WTC11 (cell line): Measurements from ENCODE around the gene IL17F.

Experiments used
- AR ChIP-seq: fragments of 250-450 bp; sonication (Bioruptor Pico); IDR thresholded peaks from 2 replicates; pipeline ENCODE4 v1.9.0; 2021; ENCODE audit warnings: mild to moderate bottlenecking
- ATF3 ChIP-seq: sonication (generic); formaldehyde crosslinking; conservative IDR thresholded peaks from 2 replicates; pipeline ENCODE4 v1.8.1; 2022; ENCODE audit warnings: mild to moderate bottlenecking, missing genetic modification reagents
- CREB1 ChIP-seq: sonication (generic); formaldehyde crosslinking; IDR thresholded peaks from 2 replicates; pipeline ENCODE4 v1.8.0; 2023; ENCODE audit warnings: mild to moderate bottlenecking, missing genetic modification reagents
- CTCF ChIP-seq: fragments of 200-600 bp; IDR thresholded peaks from 2 replicates; pipeline ENCODE4 v1.8.0; 2022; ENCODE audit warnings: antibody characterized with exemption
- E2F5 ChIP-seq: sonication (generic); formaldehyde crosslinking; IDR thresholded peaks from 2 replicates; pipeline ENCODE4 v1.8.1; 2022; ENCODE audit warnings: mild to moderate bottlenecking, moderate library complexity, missing genetic modification reagents
- ELF4 ChIP-seq: sonication (generic); formaldehyde crosslinking; IDR thresholded peaks from 2 replicates; pipeline ENCODE4 v1.8.1; 2022; ENCODE audit warnings: low read depth, mild to moderate bottlenecking, moderate library complexity, missing genetic modification reagents
- FOXK1 ChIP-seq: sonication (generic); formaldehyde crosslinking; IDR thresholded peaks from 2 replicates; pipeline ENCODE4 v1.8.0; 2022; ENCODE audit warnings: mild to moderate bottlenecking, moderate library complexity, missing genetic modification reagents
- HMGXB4 ChIP-seq: sonication (generic); formaldehyde crosslinking; IDR thresholded peaks from 2 replicates; pipeline ENCODE4 v1.8.1; 2023; ENCODE audit warnings: mild to moderate bottlenecking, moderate library complexity, missing genetic modification reagents
- PRRX2 ChIP-seq: fragments of 250-450 bp; sonication (Bioruptor Pico); IDR thresholded peaks from 2 replicates; pipeline ENCODE4 v1.8.0; 2021; ENCODE audit warnings: mild to moderate bottlenecking
- TCF7 ChIP-seq: sonication (generic); formaldehyde crosslinking; IDR thresholded peaks from 2 replicates; pipeline ENCODE4 v1.8.0; 2022; ENCODE audit warnings: mild to moderate bottlenecking, low read depth, missing genetic modification reagents, moderate library complexity
- TEAD4 ChIP-seq: sonication (generic); formaldehyde crosslinking; IDR thresholded peaks from 2 replicates; pipeline ENCODE4 v1.8.0; 2022; ENCODE audit warnings: mild to moderate bottlenecking, missing genetic modification reagents
- USF1 ChIP-seq: sonication (generic); formaldehyde crosslinking; IDR thresholded peaks from 2 replicates; pipeline ENCODE4 v1.8.0; 2022; ENCODE audit warnings: mild to moderate bottlenecking, missing genetic modification reagents
- ZSCAN18 ChIP-seq: fragments of 250-450 bp; sonication (Bioruptor Pico); IDR thresholded peaks from 2 replicates; pipeline ENCODE4 v2.1.2; 2022; ENCODE audit warnings: mild to moderate bottlenecking, moderate library complexity

GRCh38 chr6:52288841-52289240 is 44.5 kb upstream of the IL17F start:
- TF ChIP-seq PRRX2 (CRISPR knock-in tag) = no peak
- no peak for TF ChIP-seq HMGXB4 (CRISPR knock-in tag)
- no peak for TF ChIP-seq CTCF
- TF ChIP-seq CREB1 = no peak
- no peak for TF ChIP-seq ELF4 (CRISPR knock-in tag)
- TF ChIP-seq TCF7 (CRISPR knock-in tag) = no peak
- TF ChIP-seq FOXK1 (CRISPR knock-in tag) = no peak
- no peak for TF ChIP-seq ATF3 (CRISPR knock-in tag)
- no peak for TF ChIP-seq TEAD4 (CRISPR knock-in tag)
- TF ChIP-seq E2F5 (CRISPR knock-in tag) = no peak
- TF ChIP-seq AR (CRISPR knock-in tag) = no peak
- TF ChIP-seq USF1 = no peak
- TF ChIP-seq ZSCAN18 (CRISPR knock-in tag) = no peak
